Activated T-cell treated with anti-CD3 and anti-CD28 coated beads for 1 hour (primary cell): ENCODE measurements around the gene NFATC1.

Experiments used
- DNase-seq: peaks from one replicate; pipeline ENCODE4 v3.0.0-alpha.2; 2020; ENCODE audit warnings: low read depth

NFATC1 gene

GRCh38 chr18:79423211-79424007 lies 27.7 kb downstream of the NFATC1 start:
- no peak for DNase-seq

GRCh38 chr18:79424008-79424565 lies 28.4 kb downstream of the NFATC1 start:
- DNase-seq, result no peak

- DNase-seq, result no peak
Measured at GRCh38 chr18:79424880-79425568, 29.3 kb downstream of the NFATC1 start.

- no peak for DNase-seq
Measured at GRCh38 chr18:79425569-79425886, 29.8 kb downstream of the NFATC1 start.

- no peak for DNase-seq
Measured at GRCh38 chr18:79426376-79427300, 30.9 kb downstream of the NFATC1 start.

- no peak for DNase-seq
Measured at GRCh38 chr18:79427368-79428225, 31.9 kb downstream of the NFATC1 start.

GRCh38 chr18:79428287-79428686 lies 32.6 kb downstream of the NFATC1 start:
- DNase-seq, result no peak

- DNase-seq, result no peak
Measured at GRCh38 chr18:79429381-79429780, 33.7 kb downstream of the NFATC1 start.

GRCh38 chr18:79429785-79430281 lies 34.1 kb downstream of the NFATC1 start:
- no peak for DNase-seq

GRCh38 chr18:79432376-79433120 lies 36.8 kb downstream of the NFATC1 start:
- no peak for DNase-seq

GRCh38 chr18:79433431-79433830 lies 37.7 kb downstream of the NFATC1 start:
- DNase-seq, result no peak

GRCh38 chr18:79434607-79435401 lies 39.1 kb downstream of the NFATC1 start:
- DNase-seq, result no peak

- DNase-seq, result no peak
Measured at GRCh38 chr18:79436556-79437275, 41.0 kb downstream of the NFATC1 start.

- DNase-seq, result no peak
Measured at GRCh38 chr18:79438089-79438897, 42.6 kb downstream of the NFATC1 start.

- DNase-seq, result peak; percentile 23
Measured at GRCh38 chr18:79438898-79439627, 43.3 kb downstream of the NFATC1 start.

- no peak for DNase-seq
Measured at GRCh38 chr18:79439628-79440023, 43.9 kb downstream of the NFATC1 start.
